GM21515 (cell line): Measurements from ENCODE around the gene MIPOL1.
"Not testable (repeated sequence)": the region's sequence is repeated elsewhere in the genome, so short reads cannot be mapped to it uniquely, and the experiment has no call there.

Experiments
- ATAC-seq: cut with Tn5 transposase; IDR thresholded peaks from one replicate; pipeline ENCODE4 v1.9.1; 2021; ENCODE audit not compliant: unreplicated experiment

MIPOL1 gene, protein sequence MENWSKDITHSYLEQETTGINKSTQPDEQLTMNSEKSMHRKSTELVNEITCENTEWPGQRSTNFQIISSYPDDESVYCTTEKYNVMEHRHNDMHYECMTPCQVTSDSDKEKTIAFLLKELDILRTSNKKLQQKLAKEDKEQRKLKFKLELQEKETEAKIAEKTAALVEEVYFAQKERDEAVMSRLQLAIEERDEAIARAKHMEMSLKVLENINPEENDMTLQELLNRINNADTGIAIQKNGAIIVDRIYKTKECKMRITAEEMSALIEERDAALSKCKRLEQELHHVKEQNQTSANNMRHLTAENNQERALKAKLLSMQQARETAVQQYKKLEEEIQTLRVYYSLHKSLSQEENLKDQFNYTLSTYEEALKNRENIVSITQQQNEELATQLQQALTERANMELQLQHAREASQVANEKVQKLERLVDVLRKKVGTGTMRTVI

DNA sequence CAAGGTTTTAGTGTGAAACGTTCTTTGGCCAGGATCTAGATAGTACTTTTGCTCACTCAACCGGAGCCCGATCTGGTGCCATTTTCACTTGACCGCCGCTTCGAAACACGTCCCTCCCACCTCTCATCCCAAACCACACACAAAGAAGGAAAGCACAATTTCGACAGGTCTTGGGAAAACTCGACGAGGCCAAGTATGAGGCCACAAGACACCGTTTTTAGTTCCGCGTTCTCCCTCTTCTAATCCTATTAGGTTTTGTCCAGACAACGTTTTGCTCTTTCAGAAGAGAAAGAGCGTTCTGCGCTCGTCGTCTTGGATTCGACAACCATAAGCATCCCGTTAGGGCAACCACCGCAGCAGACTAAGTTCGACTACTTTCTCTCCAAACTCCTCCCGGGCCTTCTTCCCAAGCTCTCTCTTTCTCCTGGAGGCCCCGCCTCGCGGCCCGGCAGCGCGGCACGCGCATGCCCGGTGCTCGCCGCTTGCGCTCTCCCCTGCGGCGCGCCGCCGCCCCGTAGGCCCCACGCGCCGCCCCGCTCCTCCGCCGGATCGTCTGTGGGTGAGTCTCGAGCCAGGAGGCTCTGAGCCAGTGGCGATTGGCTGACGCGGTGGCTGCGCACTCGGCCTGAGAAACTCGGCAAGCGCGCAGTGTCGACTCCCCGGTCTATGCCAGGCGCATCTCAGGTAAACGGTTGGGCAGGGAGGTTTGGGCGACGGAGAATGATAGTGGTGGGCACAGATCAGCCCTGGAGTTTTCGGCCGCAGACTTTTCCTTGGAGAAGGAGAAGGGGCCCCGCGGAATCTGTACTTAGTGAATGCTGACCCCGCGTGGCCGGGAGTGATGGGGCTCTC, at the start of gene MIPOL1:
TSS of gene MIPOL1 (plus strand) at position 517 of the 852 bp plus-strand sequence. CDS start 49,952 bp downstream, outside the sequence.
- no peak for ATAC-seq

DNA sequence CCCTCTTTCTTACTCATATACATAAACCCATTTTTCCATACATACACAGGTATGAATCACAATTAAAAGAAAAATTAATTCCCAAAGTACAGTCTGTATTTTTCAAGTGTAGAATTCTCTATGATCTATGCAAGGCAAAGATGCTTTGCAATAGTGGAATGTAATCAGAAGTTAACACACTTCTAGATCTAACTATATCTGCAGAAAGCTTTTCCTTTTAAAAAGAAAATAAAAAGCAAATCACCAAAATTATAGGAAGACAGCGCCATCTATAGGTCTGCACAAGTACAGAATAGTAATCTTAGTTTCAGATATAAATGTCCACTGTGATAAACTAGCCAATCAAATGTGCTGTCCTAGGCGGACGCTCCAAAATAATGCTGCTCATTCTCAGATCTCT, 47.3 kb upstream of the MIPOL1 start:
- no peak for ATAC-seq

DNA sequence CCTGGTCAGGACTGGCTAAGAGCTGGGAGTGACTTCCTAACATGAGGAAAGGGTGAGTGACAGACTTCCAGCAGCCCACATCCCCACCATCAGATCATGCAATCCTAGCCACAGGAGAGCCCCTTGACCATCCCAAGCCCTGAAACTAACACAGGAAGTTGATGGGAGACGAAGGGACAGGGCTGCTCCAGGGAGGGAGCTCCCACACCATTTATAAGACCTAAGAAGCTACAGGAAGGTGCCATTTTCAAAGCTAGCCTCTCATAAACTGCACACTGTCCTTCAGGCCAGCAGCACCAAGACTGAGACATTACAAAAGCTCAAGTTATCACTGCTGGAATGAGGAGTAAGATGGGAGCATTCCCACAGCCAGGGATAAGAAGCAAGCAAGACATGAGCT, 44.7 kb upstream of the MIPOL1 start:
- no peak for ATAC-seq

DNA sequence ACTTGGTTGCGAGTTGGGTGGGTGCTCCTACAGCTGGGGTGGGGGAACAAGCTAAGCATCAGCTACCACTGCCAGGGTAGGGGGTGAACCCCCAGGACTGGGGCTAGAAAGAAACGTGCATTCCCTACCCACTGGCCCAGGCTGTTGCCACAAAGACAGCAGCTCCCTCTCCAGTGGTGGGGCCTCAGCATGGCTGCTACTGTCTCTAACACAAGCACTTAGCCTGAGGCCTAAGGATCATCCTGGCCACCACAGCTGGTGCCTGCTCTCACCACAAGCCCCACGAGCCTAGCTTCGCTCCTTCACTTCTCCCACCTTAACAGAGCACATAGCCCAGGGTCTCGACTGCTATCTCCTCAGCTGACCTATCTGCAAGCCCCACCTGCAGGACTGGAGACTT, 44.3 kb upstream of the MIPOL1 start:
- no peak for ATAC-seq

DNA sequence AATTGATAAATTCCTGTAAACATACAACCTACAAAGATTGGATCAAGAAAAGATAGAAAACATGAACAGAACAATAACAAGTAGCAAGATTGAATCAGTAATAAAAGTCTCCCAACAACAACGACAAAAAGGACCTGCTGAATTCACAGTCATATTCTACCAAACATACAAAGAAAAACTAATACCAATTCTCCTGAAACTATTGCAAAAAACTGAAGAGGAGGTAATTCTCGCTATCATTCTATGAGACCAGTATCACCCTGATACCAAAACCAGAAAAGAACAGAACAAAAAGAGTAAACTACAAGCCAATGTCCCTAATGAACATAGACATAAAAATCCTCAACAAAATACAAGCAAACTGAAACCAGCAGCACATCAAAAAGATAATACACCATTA, 39.8 kb upstream of the MIPOL1 start:
- ATAC-seq, result no peak

DNA sequence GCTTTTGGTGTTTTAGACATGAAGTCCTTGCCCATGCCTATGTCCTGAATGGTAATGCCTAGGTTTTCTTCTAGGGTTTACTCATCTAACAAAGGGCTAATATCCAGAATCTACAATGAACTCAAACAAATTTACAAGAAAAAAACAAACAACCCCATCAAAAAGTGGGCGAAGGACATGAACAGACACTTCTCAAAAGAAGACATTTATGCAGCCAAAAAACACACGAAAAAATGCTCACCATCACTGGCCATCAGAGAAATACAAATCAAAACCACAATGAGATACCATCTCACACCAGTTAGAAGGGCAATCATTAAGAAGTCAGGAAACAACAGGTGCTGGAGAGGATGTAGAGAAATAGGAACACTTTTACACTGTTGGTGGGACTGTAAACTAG, 35.4 kb upstream of the MIPOL1 start:
- ATAC-seq, result not testable (repeated sequence)

DNA sequence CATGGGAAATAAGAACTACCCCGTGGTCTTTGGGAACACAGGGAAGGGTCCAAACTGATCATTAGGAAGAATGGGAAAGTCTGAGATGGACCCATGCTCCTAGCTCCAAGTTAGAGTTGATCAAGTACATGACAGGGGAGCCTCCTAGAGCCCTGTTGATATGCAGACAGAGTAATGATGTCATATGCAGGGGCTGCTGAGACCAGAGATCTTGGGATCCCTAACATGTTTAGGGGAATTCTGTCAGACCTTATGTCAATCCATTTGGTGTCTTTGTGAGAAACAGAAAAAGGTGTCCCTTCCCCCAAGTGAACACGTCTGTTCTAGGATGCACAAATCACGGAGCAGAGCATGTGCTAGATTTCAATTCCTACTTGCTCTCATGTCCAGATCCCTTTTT, 31.9 kb upstream of the MIPOL1 start:
- ATAC-seq, result no peak

DNA sequence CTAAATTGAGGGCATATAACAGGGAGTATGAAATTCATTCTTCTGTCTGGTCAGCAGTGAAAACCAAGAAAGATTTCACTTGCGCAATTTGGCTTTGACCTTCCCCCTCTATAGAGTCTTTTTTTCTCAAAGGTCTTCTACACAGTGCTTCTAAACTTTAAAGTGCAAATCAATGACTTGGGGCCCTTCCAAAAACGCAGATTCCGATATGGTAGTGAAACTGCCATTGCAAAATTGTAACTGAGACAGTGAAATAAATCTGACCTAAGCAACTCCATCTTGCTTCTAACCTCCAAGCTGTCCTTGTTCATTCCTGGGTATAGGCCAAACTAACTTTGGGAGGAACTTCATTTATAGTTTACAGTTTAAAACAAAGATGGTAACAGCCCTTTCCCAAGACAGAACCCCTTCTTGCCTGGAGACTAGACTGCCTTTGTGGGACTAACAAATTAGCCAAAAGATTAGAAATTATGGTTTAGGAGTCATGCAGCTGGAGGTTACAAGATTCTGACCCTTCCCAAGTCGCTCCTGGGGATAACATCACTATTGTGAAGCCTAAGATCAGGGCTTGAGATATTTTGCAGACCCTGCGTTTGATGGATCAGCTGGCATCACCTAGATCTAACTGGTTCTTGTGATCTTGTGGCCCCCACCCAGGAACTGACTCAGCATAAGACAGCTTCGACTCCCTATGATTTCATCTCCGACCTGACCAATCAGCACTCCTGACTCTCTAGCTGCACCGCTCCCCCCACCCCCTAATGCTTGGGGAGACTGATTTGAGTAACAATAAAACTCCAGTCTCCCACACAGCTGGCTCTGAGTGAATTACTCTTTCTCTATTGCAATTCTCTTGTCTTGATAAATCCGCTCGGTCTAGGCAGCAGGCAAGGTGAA, 30.3 kb upstream of the MIPOL1 start:
- ATAC-seq, result no peak

DNA sequence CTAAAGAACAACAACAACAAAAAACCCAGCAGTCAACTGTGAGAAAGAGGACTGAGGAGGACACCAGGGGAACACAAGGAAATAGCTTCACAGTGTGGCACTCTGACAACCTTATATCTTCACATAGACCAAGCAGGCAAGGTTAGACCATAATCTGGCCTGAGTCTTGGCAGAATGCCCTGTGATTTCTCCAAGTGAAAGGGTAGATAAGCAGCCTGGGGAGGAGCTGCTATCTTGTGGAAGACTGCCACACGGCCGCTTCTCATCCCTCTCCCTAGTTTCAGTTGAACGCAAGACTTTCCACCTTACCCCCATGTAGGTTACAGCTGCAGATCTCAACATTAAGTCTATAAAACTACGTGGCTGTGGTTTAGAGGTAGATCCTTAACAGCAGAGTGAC, 29.0 kb upstream of the MIPOL1 start:
- no peak for ATAC-seq

DNA sequence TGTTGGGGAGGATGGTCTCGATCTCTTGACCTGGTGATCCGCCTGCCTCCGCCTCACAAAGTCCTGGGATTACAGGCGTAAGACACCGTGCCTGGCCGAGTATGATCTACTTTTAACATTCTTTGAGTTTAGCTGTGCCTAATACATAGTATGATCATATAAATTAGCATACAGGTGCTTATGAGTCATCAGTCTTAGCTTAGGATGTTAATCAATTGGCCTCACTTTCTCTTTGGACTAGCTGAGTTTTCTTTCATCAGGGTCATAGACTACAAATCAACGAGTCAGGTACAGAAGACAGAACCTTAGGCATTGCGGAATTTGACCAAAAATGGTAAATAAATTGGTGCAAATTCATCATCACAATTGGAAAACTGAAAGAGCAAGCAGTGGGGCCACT, 27.5 kb upstream of the MIPOL1 start:
- no peak for ATAC-seq

DNA sequence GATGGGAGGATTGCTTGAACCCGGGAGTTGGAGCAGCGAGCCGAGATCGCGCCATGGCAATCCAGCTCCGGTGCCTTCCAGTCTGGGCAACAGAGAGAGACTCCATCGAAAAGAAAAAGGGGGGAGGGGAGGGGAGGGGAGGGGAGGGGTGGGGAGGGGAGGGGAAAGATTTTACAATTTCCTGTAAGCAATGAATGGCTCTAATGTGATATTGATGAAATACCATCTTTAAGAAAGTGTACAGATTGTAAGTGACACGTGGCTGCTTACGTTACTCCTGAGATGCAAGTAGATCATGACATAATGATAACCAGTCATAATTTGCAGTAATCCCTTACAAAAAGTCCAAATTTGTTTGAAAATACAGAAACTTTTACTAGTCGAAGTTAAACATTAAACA, 26.7 kb upstream of the MIPOL1 start:
- ATAC-seq, result no peak

DNA sequence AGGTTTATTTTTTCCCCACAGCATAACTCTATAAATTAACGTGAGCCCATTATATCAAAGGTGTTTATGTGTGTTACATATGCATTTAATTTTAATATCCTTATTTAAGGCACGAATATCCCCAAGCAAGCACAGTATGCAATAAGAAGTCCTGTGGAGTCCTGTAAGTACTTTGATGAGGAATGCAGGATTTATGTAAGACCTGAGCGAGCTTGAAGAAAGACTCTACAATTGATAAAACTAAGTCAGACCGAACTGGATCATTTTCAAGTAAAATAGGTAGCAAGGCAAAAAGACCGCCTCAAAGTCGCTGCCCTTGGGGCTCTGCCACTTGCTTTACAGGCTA, 26.1 kb upstream of the MIPOL1 start:
- no peak for ATAC-seq

DNA sequence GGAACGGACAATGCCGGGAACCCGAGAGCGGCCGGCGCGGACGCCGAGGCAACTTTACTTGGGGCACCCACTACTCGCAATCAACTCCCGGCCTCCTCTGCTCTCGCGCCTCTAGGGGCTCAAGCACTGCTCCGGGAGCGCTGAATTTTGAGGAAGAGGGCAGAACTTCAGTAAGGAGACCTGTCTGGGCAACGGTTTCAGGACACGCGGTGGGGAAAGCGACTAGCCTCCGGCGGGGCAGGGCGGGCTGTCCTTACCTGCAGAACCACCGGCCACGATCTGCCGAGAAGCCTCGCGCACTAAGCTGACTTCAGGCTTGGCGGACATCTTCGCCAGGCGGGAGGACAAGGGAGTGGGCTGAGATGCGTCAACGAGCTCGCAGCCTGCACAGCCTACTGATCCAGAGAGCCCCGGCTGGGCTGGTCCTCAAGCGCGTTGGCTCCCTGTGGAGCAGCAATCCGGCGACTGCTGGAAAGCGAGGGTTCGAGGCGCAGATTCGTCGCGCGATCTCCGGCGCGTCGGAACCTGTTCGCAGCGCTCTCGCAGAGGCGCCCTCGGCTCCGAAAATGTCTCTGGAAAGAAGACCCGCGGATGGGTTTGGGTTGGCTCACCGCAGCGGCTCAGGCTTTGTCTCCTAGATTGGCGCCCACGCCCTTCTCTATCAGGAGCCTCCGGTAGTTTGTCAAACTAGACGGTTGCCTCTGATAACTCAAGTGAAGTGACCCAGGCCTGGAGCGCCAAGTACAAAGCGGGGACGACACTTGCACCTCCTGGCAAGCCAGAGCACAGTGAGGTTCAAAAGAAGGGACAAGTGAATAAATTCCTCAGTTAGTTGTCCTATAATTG, 25.5 kb upstream of the MIPOL1 start, which contains the start of gene SLC25A21:
TSS of gene SLC25A21 (minus strand) at position 583 of the 846 bp plus-strand sequence.
- no peak for ATAC-seq

DNA sequence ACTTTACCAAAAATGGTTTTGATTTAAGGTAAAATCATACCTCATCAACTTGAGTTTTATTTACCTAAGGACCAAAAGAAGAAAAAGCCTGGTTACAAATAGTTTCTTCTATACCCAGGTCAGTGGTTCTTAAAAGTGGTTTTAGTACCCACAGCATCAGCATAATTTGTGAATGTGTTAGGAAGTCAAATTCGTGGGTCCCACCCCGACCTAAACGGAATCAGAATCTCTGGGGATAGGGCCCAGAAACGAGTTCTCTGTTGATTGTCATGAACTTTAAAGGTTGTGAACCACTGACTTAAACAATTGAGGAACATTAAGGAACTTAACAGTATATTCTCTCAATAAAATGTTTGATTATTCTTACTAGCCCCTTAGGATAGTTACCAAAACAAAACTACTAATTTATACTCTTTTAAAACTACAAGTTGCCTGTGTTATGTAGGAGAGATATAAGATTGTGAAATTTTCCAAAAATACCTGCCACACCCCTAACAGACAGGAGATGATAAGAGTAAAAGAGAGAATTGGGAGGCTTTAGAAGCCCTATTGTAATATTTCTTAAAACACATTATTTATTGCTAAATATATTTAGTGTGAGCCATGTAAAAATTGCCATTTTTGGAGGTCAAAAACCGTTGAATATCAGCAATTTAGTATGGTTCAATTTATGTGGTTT, 24.7 kb upstream of the MIPOL1 start:
- no peak for ATAC-seq

DNA sequence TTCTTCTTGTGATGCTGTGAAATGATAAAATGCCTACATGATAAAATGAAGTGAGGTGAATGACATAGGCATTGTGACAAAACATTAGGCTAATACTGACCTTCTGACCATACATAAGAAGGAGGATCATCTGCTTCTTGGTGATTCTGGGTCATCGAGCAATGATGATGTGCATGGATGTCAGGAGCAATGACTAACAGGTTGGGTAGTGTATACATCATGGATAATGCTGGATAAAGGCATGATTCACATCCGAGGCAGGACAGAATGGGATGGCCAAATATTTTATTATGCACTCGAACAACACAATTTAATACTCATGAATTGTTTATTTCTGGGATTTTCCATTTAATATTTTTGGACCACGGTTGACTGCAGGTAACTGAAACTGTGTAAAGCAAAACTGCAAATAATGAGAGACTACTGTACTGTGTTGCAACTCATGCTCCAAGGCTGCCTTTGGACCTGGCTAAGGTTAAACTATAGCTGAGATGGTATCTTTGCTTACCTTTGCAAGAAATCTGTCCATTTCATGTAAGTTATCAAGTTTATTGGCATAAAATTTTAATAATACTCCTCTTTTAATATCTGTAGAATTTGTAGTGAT, 17.7 kb upstream of the MIPOL1 start:
- ATAC-seq, result no peak

DNA sequence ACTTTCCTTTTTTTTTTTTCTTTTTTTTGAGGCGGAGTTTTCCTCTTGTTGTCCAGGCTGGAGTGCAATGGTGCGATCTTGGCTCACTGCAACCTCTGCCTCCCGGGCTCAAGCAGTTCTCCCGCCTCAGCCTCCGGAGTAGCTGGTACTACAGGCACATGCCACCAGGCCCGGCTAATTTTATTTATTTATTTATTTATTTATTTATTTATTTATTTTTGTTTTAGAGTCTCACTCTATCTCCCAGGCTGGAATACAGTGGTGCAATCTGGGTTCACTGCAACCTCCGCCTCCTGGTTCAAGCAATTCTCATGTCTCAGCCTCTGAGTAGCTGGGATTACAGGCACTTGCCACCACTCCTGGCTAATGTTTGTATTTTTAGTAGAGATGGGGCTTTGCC, 16.9 kb upstream of the MIPOL1 start:
- ATAC-seq, result not testable (repeated sequence)

DNA sequence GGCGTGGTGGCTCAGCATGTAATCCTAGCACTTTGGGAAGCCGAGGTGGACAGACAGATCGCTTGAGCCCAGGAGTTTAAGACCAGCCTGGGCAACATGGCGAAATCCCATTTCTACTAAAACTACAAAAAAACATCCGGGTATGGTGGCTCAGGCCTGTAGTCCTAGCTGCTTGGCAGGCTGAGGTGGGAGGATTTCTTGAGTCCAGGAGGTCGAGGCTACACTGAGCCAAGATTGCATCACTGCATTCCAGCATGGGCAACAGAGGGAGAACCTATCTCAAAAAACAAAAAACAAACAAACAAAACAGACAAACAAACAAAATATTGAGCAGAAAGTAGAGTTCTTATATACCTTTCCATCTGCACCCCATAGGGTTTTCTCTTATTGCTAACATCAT, 16.3 kb upstream of the MIPOL1 start:
- ATAC-seq, result no peak

DNA sequence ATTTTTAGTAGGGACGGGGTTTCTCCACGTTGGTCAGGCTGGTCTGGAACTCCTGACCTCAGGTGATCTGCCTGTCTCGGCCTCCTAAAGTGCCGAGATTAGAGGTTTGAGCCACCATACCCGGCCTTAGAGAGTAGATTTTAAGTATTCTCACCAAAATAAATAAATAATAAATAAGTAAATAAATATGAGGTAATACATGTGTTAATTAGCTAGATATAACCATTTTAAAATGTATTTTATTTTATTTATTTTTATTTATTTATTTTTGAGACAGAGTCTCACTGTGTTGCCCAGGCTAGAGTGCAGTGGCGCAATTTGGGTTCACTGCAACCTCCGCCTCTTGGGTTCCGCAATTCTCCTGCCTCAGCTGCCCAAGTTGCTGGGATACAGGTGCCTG, 13.2 kb upstream of the MIPOL1 start:
- not testable (repeated sequence) for ATAC-seq

DNA sequence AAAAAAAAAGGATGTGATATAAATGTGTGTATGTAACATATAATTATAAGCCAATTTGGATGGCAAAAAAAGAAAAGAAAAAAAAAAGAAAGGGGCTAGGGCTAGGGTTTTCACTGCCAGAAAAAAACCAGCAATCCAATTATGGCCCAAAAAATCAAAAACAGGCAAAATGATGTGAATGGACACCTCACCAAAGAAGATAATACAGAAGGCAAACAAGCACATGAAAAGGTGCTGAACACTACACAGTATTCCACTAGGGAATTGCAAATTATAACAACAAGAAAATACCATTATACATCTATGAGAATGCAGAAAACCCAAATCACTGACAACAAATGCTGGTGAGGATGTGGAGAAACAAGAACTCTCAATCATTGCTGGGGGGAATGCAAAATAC, 12.1 kb upstream of the MIPOL1 start:
- ATAC-seq, result no peak
